Measurements from ENCODE around the gene JMJD8.
"Not testable (repeated sequence)": the region's sequence is repeated elsewhere in the genome, so short reads cannot be mapped to it uniquely, and the experiment has no call there.

The JMJD8 gene

GRCh38 chr16:708019-708418, 23.9 kb upstream of the JMJD8 start:
- DNase-seq, result no peak

GRCh38 chr16:707062-707538, 23.0 kb upstream of the JMJD8 start:
- DNase-seq, result no peak

- peak; percentile 70 for DNase-seq
These were observed 22.3 kb upstream of the JMJD8 start for GRCh38 chr16:706189-707061.

GRCh38 chr16:705431-706188, 21.5 kb upstream of the JMJD8 start, which contains the start of gene FBXL16:
Gene FBXL16, minus strand, starts transcription at chr16:705801. Its CDS starts 8,396 bp downstream, at chr16:697405.
- peak; percentile 69 for DNase-seq

- no peak for DNase-seq
These were observed 20.6 kb upstream of the JMJD8 start for GRCh38 chr16:704552-705380.

GRCh38 chr16:704047-704446, 19.9 kb upstream of the JMJD8 start:
- no peak for DNase-seq

- no peak for DNase-seq
These were observed 19.3 kb upstream of the JMJD8 start for GRCh38 chr16:703406-703805.

GRCh38 chr16:702341-702740, 18.2 kb upstream of the JMJD8 start:
- DNase-seq, result no peak

GRCh38 chr16:700684-701584, 16.8 kb upstream of the JMJD8 start:
- DNase-seq, result peak; percentile 79

- no peak for DNase-seq
These were observed 15.0 kb upstream of the JMJD8 start for GRCh38 chr16:698911-699671.

GRCh38 chr16:695355-696089, 11.4 kb upstream of the JMJD8 start:
- peak; percentile 74 for DNase-seq

- peak; percentile 6 for DNase-seq
These were observed 10.8 kb upstream of the JMJD8 start for GRCh38 chr16:694863-695354.

- peak; percentile 22 for DNase-seq
These were observed 10.2 kb upstream of the JMJD8 start for GRCh38 chr16:694187-694862.

- no peak for DNase-seq
These were observed 9.6 kb upstream of the JMJD8 start for GRCh38 chr16:693766-694165.

GRCh38 chr16:693364-693763, 9.2 kb upstream of the JMJD8 start:
- DNase-seq, result no peak

- no peak for DNase-seq
These were observed 8.4 kb upstream of the JMJD8 start for GRCh38 chr16:692356-693108.

GRCh38 chr16:691242-691641, 7.1 kb upstream of the JMJD8 start:
- DNase-seq, result not testable (repeated sequence)

GRCh38 chr16:689175-689897, 5.2 kb upstream of the JMJD8 start:
- no peak for DNase-seq

All from eye (tissue), 1 donor.